CD4-positive, alpha-beta T cell treated with Interleukin-15 for 1 hour (primary cell): Measurements from ENCODE around the gene BOC.

Experiments
- DNase-seq: peaks from one replicate; pipeline ENCODE4 v3.0.0-alpha.2; 2020

Gene BOC

DNA sequence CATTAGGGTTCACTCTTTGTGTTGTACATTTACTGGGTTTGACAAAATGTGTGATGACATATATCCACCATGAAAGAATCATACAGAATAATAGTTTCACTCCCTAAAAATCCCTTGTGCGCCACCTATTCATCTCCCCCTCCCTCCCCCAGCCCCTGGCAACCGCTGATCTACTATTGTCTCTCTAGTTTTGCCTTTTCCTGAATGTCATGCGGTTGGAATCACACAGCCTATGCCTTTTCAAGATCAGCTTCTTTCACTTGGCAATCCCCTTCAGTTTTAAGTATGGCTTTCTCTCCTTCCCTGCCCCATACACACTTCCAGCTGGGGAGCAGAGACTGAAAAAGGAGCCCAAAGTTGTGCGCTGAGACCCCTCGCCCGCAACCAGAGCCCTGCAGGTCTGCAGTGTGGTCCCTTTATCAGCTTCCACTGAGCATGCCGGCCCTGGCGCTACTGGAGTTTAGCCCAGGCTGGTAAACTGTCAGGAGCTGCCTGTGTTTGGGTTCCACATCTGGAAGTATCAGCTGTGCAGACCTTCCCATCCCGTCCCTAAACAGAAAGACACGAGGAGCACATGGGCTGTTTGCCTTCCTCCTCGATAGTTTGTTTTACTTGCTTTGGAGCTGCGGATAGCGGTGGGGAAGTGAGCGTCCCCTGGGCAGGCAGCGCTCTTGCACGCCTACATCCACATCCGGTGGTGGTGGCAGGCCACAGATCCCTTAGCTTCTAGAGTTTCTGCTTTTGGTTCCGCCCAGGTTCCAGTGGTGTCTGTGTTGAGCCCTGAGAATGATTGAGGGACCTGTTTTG lies 12.3 kb downstream of the BOC start:
- DNase-seq = no peak

DNA sequence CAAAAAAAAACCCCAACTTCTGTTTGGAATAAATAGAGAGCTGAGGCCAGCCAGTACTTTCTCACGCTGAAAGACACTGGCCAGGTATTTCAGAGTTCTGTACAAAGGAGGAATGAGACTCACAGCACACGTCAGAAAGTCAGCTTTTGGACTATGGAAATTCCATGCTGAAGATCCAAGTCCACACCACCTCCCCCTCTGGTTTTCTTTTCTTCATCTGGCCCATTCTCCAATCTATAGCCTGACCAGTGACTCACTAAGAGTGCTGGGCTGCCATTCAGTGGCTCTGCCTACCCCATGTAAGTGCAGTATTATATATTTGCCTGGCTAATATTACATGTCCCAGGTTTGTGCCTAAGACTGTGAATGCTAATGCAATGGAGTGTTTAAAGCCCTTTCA lies 13.9 kb downstream of the BOC start:
- DNase-seq = no peak

DNA sequence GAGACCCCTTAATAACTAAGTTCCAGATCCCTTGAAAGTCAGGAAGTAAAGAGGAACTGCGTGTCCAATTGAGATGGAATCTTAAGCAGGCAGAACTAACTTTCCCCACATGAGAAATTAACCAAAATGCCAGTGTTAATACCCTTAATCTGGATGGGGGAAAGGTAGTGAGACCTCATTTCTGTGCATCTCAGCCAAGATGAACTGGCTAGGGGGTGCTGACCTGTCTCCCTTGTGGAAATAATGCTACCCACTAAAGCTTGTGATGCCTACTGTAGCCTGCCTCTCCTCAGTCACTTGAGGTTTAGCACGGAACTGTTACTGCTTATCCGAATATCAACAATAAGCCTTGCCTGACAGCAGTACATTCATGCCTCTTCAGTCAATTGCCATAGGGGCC lies 15.1 kb downstream of the BOC start:
- DNase-seq = no peak

DNA sequence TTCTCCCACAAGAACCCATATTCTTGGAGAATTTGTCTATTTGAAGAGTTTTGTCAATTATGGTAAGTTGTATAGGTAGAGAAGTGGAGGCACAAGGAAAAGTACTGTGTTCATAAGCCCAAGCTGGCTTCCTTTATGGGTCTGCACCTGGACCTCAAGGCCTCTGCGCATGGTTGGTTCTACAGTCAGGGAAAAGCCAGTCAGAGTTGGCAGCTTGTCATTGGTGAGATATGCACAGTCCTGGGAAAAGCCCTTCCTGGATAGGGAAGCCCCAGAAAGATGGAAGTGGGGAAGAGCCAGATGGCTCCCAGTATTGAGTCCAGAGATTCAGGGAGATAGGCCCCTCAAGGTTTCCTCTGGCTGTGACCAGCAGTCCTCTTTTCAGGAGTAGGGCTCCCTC lies 15.8 kb downstream of the BOC start:
- no peak for DNase-seq

DNA sequence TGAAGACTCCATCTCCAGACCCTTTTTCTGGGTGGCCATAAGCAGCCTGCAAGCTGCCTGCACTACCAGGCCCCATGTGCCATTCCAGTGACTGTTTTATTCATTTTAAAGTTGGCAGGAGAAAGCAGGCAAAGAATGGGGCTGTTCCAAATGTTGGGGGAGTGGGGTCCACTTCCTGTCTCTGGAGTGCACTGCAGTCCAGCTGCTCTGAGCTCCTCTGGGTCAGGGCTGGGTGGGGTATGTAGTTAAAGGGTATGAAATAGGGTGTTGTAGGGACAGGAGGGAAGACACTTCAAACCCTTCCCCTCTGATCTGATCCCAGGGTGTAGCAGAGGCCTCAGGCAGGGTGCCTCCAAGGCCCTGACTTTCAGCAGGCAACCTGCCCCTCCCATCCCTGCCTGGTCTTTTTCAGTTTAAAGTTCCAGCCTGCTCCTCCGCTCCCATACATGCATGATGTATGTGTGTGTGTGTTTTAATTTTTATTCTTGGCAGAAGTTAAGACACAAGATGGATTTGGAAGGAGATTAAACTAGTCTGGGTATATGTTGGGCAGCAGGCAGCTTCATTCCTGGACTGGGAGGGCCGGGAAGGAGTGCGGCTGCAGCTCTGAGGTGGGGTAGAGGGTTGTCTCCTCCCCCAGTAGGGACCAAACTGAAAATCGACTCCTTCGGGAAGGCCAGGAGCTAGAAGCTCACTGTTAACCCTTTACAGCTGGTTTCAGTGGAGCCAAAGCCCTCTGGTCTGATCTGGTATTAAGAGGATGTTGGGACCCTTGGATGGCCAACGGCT lies 17.3 kb downstream of the BOC start:
- no peak for DNase-seq

DNA sequence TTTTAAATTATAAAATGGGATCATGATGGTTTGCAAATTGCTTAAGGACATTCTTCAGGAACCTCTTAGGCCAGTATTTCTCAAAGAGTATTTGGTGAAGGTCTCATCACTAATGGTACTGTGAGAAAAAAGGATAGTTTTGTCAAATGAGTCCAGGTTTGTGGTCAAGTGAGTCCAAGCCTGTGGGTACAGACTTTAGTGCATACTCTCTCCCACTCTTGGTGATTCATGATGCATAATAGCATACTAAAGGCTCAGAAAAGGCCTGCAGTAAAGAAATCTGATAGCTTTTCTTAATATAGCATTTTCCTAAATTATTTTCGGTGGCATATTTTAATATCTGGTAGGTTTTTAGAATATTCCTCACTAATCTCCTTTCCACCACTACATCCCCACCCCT lies 20.0 kb downstream of the BOC start:
- no peak for DNase-seq

DNA sequence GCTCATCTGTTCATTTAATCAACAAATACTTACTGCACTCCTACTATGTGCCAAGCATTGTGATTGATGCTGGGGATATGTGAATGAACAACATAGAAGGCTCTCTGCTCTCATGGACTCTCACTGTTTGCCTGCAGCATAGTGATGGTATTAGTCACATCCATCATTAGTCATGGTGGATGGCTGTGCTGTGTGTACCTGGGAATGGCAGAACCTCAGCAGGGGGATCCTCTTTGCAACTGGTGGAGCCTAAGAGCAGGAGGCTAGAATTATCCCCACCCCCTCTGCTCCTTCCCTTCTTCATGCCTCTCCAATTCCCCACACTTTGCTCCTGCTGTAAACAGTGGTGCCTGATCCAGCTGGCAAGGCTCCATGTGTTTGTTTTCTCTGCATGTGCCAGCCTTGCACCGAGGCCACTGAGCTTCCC lies 20.5 kb downstream of the BOC start:
- DNase-seq = no peak

DNA sequence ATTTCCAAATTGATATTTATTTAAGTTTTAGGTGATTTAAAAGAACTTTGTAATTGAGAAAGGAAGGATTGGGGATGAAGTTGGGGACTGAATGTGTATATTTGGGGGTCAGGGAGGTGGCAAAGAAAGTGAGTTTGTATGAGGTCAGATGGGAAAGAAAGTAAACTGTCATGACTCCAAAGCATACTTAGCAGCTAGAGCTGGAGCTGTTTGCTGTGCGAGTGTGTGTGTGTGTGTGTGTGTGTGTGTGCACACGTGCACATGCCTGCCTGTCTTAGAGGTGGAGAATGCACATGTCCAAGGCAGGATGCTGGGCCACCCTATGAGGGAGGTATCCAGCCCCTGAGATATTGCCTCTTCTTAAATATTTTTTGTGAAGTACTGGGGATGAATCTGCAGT lies 21.0 kb downstream of the BOC start:
- no peak for DNase-seq

DNA sequence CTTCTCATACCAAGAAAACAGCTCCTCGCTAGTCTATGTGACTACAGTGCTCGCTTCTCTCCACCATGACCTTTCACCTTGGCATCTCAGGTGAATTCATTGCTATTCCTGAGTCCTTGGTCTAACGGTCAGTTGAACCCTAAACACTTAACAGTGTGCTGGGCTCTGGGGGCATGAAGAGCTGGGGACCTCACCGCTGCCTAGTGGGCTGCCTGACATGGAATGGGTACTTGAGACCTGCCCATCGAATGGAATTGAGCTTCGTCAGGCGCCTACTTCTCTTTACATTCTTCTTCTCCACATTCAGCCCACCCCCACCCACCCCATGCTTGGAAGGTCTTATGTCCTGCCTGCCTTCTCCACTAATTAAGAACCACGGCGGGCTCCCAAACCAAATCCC lies 22.1 kb downstream of the BOC start:
- no peak for DNase-seq

DNA sequence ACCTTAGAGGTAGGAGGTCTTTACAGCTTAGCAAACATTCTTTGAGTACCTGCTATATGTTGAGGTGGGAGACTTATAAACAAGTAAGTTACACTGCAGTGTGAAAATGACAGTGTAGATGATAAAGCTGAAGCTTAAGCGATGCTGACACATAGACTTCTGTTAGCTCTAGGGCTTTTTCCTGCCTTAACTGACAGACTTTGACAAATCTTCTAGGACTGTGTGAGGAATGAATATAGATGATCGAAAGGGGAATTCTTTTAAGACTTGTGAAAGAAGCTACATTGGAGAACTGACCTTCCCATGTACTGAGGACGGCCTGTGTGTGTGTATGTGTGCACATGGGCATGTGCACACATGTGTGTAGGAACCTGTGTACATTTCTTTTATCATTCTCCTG lies 22.7 kb downstream of the BOC start:
- DNase-seq = no peak

DNA sequence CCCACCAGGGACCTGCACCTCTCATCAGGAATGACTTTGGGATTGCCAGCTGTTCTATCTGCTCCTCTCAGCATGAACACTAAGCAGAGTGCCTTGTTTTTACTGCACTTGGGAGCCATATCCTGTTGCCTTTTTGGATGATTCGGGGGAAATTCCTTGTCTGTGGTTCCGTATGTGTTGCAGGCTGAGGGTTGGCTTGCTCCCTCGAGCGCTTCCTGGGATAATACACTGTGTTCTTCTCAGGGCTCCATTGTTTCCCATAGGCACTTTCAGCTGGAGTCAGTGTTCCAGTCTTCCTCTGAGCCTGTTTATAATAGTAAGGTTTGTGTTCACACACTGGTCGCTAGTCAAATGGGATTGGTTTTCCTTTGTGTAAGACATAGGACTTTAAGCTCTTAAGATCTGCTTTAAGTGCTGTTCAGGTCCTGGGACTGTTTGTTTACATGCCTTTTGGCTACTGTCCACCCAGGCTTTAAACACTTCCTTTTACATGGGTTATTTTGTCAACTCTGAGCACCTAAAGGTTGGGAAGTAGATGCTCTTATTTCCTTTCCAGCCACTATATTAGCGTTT lies 23.4 kb downstream of the BOC start:
- DNase-seq = no peak

DNA sequence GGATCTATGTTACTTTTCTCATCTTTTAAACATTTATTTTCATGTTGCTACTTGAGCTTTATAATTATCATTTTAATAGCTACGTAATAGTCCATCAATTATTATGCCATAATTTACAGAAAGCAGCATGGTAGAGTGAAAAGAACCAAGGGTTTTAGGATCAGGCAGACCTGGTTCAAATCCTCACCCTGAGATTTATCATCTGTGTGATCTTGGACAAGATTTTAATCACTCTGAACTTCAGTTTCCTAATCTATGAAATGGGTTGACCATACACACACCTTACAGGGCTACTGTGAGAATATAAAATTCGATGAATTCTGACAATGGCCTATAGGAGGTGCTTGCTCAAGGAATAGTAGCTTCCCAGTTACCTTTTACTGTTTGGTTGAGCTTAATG lies 27.1 kb downstream of the BOC start:
- no peak for DNase-seq

DNA sequence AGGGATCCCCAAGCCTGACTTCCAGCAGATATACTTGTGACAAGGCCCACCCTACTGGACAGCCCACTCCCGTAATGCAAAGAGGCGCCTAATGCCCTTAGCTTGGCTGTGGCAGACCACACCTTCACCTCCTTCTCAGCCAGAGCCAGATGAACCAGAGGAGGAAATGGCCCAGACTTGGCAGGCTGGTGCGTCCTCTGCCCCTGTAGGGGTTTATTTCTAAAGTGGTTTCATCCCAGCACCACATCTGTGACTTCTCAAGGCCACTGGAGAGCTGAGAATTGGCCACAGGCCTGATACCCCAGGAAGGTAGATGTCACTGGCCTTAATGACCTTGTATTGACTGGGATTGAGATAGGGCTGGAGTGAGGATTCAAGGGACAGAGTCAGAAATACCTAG lies 29.5 kb downstream of the BOC start:
- DNase-seq = no peak

DNA sequence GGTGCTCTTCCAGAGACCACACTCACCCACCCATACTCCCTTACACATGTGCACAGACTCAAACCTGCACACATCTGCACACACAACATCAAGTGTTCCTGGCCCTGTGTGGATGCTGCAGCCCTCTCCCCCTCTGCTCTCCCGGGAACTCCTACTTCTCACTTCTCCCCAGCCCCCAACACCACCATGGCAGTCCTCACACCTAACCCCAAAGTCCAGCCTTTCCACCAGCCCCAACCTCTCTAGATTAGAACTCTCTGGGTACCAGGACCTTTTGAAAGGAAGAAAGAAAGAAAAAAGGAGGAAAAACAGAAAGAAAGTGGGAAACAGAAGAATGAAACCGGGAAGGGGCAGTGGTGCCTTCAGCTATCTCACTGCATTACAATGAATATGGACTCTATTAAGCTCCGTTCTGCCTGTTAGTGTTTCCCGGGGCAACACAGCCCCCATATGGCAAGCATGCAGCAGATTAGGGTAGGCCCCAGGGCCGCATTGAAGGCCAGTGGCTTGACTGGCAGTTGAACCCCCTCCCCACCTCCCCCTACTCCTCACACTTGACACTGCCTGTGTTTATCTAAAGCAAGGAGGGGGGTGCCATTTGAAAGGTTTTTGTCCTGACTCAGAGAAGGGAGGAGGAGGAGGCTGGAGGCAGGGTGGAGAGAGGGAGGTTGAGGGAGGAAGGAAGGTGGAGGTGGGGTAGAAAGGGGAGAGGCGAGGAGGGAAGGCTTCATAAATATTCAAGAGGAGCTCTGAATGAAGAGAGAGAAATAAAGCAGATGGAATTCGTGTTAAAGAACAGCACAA lies 30.1 kb downstream of the BOC start:
- no peak for DNase-seq

DNA sequence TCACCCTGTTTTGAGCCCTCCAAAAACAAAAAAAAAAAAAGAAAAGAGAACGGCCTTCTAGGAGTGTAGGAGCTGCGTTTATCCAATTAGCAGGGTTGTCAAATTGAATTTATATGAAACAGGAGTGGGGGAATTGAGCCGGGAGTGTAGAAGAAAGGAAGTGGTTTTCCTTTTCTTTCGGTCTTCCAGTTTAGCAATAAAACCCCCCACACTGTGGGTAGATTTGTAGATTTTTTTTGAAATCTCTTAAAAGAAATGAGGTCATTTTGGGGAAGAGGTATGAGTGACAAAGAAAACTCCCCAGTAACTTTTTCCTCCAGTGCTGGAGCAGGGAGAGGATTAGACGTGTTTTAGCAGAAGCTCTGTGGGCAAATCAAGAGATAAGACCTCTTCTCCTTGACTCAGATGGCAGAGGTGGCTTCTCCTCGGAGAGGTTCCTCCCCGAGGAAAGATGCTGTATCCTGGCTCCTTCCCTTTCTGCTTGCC lies 30.8 kb downstream of the BOC start:
- DNase-seq = no peak

DNA sequence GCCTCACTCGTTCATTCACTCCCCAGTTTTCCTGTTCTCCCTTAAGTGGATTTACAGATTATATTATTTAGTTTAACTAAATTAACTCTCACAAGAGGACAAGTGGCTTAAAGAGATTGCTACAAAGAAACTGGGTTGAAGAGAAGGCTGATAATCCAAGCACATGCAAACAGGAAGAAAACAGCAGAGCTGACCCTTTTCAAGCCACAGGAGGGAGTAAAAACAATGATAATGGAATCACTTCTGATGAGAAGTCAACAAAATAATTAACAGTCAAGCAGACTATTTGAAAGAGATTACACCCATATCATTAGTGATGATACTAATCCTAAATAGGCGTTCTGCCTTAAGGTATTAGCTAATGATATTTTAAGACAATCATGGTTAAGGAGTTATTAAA lies 31.7 kb downstream of the BOC start:
- no peak for DNase-seq

DNA sequence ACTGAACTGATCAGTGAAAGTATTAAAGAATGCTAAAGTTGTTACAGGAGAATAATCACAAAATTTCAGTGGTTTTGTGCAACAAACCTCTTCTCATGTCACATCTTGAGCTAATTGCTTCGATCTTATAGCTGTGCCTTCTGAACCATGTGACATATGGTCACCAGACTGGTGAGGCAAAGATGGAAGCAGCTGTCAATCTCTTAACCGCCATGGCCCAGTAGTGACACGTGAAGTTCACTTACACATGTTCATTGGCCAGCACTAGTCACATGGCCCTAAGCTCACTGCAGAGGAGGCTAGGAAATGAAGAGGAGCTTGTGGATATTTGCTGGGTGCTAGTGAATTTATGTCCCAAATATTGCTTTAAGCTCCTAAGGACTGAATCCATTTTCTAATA lies 32.5 kb downstream of the BOC start:
- no peak for DNase-seq

DNA sequence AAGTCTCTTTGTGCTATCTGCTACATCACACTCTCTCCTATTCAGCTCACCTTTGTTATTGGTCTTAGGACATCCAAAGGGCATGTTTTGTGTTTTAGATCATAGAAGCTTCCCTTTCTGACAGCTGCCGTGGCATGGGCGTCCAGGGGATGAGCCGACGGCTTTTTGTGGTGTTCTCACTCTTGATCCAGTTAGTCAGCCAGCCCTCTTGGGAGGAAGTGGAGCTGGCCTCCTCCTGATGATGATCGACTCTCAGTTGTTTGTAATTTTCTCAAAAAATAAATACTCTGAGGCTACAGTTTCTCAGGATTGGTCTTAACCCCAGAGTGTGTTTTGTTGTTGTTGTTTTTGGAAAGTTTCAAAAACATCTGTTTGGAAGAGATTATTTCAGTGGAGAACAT lies 34.4 kb downstream of the BOC start:
- DNase-seq = no peak

DNA sequence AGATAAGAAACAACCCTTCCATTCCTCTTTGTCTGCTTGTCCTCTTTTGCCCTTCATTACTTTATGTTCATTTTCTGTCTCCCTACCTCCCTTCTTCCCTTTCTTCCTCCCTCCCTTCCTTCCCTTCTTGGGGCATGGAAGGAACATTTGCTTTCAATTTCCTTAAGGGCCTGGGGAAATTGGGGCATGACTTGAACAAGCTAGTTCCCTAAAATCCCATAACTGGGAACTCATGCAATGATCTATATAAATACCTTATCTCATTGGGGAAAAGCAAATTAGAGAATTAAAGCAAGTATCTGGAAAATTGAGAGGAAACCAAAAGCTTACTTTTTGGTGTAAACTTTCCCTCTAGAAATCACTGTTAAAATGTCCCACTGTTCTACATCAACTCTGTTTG lies 35.7 kb downstream of the BOC start:
- no peak for DNase-seq

DNA sequence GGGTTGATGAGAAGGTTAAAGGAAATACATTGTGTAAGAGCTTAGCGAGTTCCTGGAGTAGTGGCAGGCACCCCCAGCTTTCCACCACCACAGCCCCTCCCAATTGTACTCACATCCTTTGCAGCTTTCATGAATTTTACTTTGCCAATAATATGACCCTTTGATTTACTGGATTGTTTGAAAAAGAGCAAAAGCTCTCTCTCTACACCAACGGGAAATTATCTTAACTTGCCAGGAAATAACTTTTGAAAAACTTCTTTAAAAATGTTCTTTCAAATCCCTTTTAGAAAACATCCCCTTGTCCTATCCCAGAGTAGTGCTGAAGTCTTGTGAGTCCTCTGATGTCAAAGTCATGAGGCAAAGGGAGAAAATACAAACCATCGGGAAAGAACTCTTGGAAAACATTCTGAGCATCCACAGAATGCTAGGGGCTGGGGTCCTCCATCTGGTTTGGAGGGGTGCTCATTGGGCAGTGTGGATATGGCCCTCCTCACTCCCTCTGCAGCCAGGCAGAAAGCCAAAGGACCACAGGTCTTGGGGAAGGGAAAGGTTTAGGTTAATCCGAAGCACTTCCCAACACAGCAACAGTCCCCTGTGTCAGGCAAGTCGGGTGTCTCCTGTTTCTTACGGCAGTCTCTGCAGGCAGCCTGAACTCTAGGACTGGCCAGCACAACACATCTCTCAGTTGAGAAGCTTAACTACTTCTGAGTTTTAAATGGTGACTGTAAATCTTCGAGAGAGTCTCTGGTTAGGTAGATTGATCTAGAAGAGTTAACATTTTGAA lies 36.5 kb downstream of the BOC start:
- DNase-seq = no peak

DNA sequence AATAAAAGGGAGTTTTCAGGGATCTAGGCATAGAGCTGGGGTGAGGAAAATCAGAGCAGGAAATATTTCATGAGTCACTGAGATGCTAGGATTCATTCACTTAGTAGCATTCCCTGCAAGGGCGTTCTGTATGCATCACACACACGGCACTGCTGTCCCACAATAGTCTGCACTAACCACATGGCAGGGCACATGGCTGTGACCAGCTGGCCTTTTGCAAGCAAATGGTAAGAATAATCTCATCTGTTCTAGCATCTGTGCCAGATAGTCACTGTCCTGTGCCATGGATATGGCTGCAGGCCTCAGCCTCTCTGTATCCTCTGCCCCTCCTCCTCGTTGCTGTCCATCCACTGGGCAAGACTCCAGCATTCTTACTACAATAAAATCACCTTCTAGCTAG lies 37.8 kb downstream of the BOC start:
- DNase-seq = no peak

DNA sequence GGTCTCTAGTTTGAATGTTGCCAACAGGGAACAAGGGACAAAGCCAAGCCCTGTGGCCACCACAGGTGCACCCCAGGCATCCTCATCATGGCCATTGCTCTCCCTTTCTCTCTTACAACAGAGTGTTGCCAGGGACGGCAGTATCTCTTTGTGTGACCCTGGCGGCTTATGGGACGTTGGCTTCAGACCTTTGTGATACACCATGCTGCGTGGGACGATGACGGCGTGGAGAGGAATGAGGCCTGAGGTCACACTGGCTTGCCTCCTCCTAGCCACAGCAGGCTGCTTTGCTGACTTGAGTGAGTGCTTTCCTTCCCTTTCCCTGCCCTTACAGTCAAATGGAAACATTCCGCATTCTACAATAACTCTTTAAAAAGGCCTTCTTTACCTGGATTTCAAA lies 38.2 kb downstream of the BOC start:
- DNase-seq = no peak
